SH-SY5Y (cell line): ENCODE data around the gene MYO1E.

ENCODE experiments used
- GATA2 ChIP-seq: IDR thresholded peaks from 2 replicates; pipeline ENCODE4 v1.6.1; 2011; ENCODE audit warnings: mild to moderate bottlenecking, low read depth, low read length
- GATA3 ChIP-seq: IDR thresholded peaks from 2 replicates; pipeline ENCODE4 v1.6.1; 2011; ENCODE audit warnings: low read depth, mild to moderate bottlenecking, low read length, moderate library complexity

GRCh38 chr15:59279023-59279422 lies 93.6 kb downstream of the MYO1E start:
- no peak for TF ChIP-seq GATA2
- no peak for TF ChIP-seq GATA3
